DMS114 treated with DMSO at 0.1 percent for 48 hours (cell line): ENCODE results near the gene TSPAN4.

ENCODE experiments used
- DNase-seq: peaks from one replicate; lab custom pipeline; 2025; ENCODE audit not compliant: unreplicated experiment; lab: John Stamatoyannopoulos, UW

The TSPAN4 gene

DNA sequence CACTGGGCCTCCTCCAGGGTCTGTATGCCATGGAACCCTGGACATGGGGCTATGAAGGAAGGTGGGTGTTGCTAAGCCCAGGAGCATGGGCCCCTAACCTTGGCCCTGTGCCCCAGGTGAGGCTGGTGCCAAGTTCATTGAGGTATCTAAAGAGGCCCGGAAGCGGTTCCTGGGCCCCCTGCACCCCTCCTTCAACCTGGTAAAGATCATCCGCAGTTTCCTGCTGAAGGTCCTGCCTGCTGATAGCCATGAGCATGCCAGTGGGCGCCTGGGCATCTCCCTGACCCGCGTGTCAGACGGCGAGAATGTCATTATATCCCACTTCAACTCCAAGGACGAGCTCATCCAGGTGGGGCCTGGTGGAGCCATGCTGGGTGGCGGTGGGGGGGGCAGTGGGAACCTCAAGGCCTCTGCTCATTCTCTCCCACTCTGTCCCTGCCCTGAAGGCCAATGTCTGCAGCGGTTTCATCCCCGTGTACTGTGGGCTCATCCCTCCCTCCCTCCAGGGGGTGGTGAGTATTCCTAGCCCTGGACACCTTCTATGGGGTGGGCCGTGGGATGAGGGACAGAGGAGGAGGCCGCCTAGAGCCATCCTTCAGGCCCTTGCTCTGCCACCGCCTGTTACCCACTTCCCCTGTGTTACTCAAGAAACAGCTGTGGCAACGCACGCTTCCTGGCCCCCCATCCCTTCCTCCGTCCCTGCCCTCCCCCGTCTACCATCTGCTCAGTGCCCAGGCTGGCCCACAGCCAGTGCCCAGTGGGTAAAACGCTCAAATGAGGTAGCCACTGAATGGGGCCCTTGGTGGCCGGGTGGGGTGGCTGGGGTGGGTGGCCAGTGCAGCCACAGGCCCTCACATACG, 20.9 kb upstream of the TSPAN4 start:
- DNase-seq = no peak

DNA sequence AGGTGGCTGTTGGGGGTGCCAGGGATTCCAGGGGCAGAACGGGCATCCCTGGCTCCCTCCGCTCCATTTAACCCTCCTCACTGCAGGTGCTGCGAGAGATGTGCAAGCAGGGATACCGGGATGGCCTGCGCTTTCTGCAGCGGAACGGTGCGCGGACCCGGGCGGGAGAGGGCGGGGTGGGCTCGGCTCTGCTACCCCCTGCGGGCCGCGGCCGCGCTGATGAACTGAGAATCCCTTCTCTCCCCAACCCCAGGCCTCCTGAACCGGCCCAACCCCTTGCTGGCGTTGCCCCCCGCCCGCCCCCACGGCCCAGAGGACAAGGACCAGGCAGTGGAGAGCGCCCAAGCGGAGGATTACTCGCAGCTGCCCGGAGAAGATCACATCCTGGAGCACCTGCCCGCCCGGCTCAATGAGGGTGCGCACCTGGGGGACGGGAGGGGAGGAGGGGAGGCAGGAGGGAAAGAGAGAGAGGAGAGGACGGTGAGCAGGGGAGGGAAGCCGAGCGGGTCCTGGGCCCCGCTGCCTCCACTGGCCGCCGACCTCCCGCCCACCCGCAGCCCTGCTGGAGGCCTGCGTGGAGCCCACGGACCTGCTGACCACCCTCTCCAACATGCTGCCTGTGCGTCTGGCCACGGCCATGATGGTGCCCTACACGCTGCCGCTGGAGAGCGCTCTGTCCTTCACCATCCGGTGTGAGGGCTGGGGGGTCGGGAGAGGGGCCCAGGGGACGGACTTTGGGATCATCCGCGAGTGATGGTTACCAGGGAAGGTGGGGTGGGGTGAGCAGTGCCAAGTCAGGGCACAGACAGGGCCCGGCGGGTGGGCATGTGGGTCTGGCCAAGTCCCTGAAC, 19.0 kb upstream of the TSPAN4 start:
- DNase-seq = no peak

DNA sequence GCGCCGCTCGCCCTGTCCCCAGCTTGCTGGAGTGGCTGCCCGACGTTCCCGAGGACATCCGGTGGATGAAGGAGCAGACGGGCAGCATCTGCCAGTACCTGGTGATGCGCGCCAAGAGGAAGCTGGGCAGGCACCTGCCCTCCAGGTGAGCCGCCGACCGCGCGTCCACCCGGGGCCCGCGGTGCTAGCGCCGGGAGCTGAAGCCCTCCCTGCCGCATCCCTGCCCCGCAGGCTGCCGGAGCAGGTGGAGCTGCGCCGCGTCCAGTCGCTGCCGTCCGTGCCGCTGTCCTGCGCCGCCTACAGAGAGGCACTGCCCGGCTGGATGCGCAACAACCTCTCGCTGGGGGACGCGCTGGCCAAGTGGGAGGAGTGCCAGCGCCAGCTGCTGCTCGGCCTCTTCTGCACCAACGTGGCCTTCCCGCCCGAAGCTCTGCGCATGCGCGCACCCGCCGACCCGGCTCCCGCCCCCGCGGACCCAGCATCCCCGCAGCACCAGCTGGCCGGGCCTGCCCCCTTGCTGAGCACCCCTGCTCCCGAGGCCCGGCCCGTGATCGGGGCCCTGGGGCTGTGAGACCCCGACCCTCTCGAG, 18.3 kb upstream of the TSPAN4 start:
- no peak for DNase-seq

DNA sequence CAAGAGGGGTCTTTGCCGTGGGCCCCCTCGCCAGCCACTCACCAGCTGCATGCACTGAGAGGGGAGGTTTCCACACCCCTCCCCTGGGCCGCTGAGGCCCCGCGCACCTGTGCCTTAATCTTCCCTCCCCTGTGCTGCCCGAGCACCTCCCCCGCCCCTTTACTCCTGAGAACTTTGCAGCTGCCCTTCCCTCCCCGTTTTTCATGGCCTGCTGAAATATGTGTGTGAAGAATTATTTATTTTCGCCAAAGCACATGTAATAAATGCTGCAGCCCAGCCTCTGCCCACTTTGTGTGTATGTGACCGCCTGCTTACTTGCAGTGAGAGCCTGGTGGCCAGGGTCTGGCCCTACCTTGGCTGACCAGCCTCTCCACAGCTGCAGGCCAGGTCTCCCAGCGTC, 17.7 kb upstream of the TSPAN4 start:
- DNase-seq = no peak

DNA sequence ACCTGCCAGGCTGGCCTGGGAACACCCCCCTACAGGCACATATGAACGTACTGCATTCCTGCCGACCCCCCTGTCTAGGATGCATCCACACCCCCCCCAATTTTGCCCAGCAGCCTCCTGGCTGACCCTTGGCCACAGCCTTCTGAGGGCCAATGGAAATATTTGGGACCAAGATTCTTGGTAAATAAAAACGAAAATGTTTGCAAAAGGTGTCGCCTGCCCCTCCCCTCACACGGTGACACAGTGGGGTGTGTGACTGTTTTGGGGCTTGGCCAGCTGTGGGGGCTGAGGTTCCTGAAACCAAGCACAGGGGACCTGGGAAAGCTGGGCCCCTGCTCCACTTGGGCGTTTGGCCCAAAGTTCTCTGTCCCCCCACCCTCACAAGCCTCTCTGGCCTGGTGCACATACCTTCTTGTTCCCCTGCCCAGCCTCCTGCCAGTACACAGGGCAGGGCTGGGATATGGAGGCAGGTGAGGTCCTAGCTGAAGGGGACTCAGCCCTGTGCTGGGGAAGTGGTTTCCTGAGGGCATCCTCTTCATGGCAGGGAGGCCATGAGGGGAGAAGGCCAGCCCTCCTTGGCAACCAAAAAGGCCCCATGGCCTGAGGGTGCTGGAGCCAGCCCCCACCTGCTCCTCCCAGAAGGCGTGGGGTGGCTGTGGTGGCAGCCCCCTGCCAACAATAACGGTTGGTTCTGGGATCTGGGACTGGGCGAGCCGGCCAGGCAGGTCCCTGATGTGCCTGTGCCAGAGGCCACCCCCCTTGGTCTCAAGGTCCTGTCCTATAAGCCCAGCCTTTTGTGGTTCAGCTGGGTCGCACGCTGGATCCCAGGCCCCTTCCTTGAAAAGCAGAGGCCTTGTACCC, 17.1 kb upstream of the TSPAN4 start:
- no peak for DNase-seq

DNA sequence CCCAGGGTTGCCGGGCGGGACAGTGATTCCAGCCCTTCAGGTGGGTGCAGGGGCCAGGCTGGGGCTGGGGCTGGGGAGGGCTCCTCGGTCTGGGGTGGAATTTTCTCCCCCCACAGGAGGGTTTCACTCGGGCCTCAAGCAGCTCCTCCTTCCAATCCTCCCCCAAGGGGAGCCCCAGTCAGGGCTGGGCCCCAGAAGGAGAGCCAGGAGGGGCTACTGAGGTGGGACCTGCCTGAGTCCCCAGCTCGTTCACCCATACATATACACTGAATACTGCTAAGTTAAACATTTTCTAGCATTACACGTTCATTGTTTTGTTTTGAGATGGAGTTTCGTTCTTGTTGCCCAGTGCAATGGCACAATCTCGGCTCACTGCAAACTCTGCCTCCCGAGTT, 16.4 kb upstream of the TSPAN4 start:
- no peak for DNase-seq

DNA sequence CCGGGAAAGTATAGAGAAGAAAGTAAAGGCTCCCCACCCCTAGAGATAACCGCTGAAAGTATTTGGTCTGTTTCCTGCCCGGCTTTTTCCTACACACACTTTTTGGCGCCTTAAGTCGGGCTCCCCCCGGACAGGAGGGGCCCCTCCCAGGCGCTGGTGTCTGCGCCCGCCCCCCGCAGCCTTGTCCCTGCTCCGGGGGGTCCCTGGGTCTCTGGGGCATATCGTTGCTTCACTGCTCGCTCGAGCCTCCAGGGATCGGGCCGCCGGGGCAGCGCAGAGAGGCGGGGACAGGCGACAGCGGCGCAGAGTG, 15.9 kb upstream of the TSPAN4 start:
- no peak for DNase-seq

DNA sequence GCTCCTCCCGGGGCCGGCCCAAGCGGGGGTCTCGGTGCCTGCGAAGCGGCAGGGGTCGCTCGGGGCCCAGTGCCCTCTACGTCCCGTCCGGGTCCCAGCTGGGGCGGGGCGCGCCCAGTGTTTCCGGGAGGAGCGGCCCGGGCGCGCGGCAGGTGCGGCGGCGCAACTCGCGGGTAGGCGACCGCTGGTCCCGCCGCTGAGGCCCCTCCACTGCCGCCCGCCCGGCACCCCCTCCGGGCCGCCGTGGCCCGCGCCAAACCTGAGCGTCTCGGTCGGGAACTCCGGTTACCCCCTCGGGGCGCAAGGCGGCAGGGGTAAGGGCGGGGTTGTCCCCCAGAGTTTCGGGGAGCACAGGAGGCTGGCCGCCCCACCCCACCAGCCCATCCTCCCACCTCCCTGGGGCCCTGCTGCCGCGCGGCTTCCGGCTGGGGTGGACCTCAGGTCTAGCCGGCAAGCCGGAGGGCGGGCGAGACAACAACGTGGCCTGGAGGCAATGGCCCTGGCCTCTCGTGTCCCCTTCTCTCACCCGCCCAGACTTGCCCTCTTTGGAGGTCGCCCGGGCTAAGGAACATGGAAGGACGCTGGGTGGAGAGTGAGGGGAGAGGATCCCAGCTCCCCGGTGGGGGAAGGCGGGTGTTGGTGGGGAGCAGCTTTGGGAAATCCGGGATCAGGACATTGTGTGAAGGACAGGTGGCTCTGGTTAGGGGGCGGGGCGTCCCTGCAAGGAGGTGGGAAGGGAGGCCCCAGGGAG, 15.3 kb upstream of the TSPAN4 start:
- no peak for DNase-seq

DNA sequence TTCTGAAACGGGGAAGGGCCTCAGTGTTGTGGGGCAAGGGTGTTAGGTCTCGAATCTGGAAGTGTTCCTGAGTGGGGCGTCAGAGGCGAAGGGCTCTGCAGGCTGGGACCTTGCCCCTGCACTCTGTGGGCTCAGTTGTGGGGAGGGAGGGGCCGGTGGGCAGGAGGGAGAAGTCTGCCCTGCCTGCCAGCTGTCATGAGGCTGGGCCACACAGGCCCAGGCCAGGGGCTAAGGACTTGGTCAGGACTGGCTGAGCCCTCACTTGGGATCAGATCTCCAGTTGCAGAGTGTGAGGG, 14.8 kb upstream of the TSPAN4 start, which contains the start of gene CRACR2B:
Gene CRACR2B, plus strand, starts transcription at position 23 of the 296 bp plus-strand sequence. CDS start 689 bp downstream, outside the sequence.
- DNase-seq = no peak

DNA sequence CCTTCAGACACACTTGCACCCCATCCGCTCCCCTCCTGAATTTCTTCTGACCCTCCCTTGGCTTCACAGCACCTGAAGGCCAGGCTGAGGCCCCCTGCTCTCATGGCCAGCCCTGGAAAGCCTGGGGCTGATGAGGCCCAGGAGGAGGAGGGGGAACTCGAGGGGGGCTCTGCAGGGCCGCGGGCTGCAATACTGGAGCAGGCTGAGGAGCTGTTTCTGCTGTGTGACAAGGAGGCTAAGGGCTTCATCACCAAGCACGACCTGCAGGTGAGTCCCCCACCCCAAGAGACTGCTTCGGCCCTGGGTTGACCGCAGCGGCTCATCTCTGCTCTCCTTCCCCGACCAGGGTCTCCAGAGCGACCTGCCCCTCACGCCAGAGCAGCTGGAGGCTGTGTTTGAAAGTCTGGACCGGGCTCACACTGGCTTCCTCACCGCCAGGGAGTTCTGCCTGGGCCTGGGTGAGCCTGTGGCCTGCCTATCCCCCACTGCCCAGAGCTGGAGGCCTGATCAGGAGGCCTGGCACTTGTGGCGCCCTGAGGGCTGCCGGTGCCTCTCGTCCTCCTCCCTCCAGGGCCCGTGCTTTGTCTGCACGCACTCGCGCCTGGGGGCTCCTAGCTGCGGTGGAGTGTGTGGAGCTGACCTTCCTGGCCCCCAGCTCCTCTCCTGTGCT, 14.0 kb upstream of the TSPAN4 start:
- DNase-seq = no peak

DNA sequence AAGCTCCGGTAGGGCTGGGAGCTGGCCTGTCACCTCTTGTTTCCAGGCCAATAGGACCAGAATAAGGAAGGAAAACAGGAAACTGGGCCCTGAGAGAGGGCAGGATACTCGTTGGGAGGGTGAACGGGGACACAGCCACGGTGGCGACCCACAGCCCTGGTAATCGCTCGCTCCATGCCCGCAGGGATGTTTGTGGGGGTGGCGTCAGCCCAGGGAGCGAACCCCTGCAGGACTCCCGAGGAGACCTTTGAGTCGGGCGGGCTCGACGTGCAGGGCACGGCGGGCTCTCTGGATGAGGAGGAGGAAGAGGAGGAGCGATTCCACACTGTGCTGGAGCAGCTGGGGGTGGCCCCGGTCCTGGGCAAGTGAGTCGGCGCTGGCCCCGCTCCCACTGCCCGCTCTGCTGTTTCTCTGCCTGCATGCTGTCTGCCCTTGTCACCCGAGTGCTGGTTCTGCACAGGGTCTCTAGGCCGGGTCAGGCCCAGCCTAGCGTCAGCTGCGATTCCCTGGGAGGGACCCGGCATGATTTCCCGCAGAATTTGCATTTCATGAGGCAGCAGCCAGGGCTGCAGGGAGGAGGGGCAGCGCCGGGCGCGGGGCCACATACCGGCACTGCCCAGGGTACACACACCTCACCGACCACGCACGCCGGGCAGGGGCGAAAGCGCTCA, 13.3 kb upstream of the TSPAN4 start:
- DNase-seq = no peak

DNA sequence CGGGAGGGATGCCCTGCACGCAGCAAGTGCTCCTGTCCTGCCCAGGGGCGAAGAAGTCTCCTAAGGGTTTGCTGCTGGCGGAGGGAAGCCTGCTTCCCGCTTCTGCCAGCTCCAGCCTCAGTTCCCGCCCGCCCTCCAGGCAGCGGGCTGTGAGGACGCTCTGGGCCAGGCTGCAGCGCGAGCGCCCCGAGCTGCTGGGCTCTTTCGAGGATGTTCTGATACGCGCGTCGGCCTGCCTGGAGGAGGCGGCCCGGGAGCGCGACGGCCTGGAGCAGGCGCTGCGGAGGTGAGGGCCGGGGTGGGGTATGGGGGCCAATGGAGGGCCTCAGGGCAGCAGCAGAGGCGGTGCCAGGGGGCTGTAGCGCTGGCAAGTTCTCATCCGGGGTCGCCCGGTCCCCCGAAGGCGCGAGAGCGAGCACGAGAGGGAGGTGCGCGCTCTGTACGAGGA, 12.8 kb upstream of the TSPAN4 start:
- DNase-seq = no peak

DNA sequence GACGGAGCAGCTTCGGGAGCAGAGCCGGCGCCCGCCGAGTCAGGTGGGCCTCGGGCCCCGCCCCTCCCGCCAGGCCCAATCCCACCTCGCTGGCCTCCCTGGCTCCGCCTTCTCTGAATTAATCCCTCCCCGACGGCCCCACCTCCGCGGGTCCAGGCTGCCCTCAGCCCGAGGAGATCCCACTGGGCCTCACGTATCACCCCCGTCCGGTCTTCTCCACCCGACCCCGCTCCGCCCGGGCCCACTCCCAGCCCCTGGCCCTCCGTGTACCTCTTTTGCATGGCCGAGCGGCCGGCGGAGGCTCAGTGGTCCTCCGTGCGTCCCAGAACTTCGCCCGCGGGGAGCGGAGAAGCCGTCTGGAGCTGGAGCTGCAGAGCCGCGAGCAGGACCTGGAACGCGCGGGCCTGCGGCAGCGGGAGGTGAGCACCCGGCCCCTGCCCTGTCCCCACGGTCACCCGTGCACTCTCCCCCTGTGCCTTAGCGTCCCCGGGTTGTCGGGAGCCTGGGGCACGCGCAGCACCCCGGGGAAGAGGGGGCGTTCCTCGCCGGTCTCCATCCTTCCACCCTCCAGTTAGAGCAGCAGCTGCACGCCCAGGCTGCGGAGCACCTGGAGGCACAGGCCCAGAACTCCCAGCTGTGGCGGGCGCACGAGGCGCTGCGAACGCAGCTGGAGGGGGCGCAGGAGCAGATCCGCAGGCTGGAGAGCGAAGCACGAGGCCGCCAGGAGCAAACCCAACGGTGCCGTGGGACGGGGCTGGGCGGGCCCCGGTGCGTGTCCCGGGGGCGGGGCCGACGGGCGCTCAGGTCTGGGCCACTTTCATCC, 12.1 kb upstream of the TSPAN4 start:
- DNase-seq = no peak

DNA sequence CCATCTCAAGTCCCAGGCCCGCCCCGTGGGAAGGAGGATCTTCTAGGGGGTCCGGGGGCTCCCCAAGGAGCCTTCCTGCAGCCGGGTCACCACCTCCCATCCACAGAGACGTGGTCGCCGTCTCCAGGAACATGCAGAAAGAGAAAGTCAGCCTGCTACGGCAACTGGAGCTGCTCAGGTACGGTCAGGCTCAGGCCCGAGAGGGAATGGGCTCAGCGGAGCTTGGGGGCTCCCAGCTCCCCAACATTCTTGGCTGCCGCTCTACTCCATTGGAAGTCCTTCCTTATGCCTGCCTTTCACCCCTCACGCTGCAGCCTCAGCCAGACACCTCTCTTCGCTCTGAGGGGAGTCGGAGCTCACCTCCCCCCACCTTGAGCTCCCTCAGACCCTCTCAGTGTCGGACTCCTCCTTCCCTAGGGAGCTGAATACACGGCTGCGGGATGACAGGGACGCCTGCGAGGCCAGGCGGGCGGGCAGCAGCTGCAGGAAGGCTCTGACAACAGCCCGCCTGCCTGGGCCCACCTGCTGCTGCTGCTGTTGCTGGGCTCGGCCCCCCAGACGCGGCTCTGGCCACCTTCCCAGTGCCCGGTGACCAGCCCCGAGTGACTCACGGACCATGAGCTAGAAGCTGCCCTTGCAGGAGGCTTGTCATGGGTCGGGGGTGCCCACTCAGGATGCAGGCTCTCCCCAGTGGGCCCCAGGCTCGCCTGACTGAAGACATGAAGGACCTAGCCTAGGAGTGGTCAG, 11.4 kb upstream of the TSPAN4 start:
- no peak for DNase-seq

DNA sequence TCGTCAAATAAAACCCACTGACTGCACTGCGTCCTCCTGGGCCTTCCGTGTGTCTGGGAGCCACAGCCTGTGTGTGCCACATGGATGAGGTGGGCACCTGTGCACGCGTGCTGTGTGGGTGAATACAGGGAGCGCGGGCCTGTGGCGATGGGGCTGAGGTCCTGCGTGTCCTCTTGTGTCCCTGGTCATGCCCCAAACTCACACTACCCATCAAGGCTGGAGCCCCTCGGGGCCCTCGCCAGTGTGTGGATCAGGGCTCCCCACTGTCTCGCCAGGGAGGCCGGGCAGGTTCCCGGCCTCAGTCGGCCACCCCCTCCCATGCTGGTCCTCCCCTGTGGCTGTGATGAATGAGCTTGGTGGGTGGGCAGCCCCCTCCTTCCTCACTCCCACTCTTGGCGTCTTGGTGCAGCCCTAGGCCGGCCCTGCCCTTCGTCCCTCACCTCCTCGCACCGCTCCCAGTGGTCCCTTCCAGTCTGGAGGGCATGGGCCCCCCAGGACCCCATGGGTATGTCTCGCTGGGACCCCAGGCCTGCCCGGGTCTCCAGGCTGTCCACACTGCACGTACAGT, 10.6 kb upstream of the TSPAN4 start:
- no peak for DNase-seq

DNA sequence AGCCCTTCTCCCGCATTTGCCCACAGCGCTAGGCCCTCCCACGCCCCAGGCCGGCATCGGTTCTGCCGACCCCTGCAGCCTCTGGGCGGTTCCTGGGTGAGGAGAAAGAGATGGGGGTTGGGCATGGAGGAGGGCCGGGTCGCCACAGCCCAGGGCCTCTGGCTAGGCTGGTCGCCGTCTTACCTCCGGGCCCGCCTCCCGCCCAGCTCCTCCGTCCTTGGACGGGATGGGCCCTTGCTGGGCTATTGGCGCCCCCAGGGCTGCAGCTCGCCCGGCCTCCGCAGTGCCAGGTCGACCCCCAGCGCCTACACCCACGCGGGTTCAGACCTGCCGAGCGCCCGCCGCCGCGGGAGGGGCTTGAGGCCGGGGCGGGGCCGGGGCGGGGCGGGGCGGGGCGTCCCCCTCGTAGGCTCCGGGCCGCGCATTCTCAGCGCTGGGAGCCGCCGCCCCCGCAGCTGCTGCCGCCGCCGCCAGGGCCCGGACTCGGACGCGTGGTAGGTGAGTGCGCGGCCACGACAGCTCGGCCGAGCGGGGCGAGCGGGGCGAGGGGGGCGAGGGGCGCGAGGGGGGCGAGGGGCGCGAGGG, 10.0 kb upstream of the TSPAN4 start, which contains the start of gene CD151:
Gene CD151, plus strand, starts transcription at position 424 of the 585 bp plus-strand sequence. CDS start 3,118 bp downstream, outside the sequence.
- peak; percentile 16 for DNase-seq
